DOHH2 (cell line): ENCODE results near the gene RRAS2.

Experiments used
- EZH2phosphoT487 ChIP-seq: fragments of 200-600 bp; sonication (generic); IDR thresholded peaks from 2 replicates; pipeline ENCODE4 v1.6.1; 2017; ENCODE audit warnings: borderline replicate concordance, mild to moderate bottlenecking, antibody characterized with exemption, low read length, moderate library complexity, mixed read lengths
- TF ChIP-seq, protein P1 (sequence below): fragments of 200-600 bp; sonication (generic); IDR thresholded peaks from one replicate; pipeline ENCODE4 v1.5.1; 2014; ENCODE audit warnings: antibody characterized with exemption, mild to moderate bottlenecking, low read depth, low read length; ENCODE audit not compliant: poor library complexity, severe bottlenecking

GRCh38 chr11:14350215-14350614 lies 8.8 kb downstream of the RRAS2 start:
- TF ChIP-seq, protein P1, sequence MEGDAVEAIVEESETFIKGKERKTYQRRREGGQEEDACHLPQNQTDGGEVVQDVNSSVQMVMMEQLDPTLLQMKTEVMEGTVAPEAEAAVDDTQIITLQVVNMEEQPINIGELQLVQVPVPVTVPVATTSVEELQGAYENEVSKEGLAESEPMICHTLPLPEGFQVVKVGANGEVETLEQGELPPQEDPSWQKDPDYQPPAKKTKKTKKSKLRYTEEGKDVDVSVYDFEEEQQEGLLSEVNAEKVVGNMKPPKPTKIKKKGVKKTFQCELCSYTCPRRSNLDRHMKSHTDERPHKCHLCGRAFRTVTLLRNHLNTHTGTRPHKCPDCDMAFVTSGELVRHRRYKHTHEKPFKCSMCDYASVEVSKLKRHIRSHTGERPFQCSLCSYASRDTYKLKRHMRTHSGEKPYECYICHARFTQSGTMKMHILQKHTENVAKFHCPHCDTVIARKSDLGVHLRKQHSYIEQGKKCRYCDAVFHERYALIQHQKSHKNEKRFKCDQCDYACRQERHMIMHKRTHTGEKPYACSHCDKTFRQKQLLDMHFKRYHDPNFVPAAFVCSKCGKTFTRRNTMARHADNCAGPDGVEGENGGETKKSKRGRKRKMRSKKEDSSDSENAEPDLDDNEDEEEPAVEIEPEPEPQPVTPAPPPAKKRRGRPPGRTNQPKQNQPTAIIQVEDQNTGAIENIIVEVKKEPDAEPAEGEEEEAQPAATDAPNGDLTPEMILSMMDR: no peak
- no peak for TF ChIP-seq EZH2phosphoT487
